AG04449 (cell line): ENCODE data around the gene IGSF9.
A peak's percentile ranks its signal among the peaks of the same experiment; 100 is the strongest.

ENCODE experiments used
- CTCF ChIA-PET: fragments of 350-600 bp; formaldehyde crosslinking; extraction: SDS; loops from one replicate; lab custom pipeline; 2021; ENCODE audit warnings: antibody characterized with exemption; lab: Yijun Ruan, JAX
- POLR2A ChIA-PET: fragments of 400-600, 350-600 bp; formaldehyde crosslinking; extraction: SDS; loops from one replicate; lab custom pipeline; 2020; ENCODE audit warnings: antibody characterized with exemption, inconsistent platforms; lab: Yijun Ruan, JAX
- DNase-seq: peaks from one replicate; pipeline ENCODE4 v3.0.0-alpha.2; 2010; ENCODE audit warnings: low read depth, low spot score
- H3K4me3 ChIP-seq: 2 replicates; pipeline ENCODE4 v1.5.1; 2011; ENCODE audit warnings: low read depth, mild to moderate bottlenecking, control low read depth, low read length
- TF ChIP-seq, protein P1 (sequence below): IDR thresholded peaks from one replicate; pipeline ENCODE4 v1.5.1; 2011; ENCODE audit warnings: mild to moderate bottlenecking, moderate library complexity, low read length, control low read depth, inconsistent platforms; ENCODE audit not compliant: insufficient read depth; ENCODE audit errors: missing control alignments

IGSF9 gene

GRCh38 chr1:159891275-159892157 is 53.9 kb downstream of the IGSF9 start:
- no peak overlapping the region for H3K4me3 ChIP-seq
- TF ChIP-seq, protein P1, sequence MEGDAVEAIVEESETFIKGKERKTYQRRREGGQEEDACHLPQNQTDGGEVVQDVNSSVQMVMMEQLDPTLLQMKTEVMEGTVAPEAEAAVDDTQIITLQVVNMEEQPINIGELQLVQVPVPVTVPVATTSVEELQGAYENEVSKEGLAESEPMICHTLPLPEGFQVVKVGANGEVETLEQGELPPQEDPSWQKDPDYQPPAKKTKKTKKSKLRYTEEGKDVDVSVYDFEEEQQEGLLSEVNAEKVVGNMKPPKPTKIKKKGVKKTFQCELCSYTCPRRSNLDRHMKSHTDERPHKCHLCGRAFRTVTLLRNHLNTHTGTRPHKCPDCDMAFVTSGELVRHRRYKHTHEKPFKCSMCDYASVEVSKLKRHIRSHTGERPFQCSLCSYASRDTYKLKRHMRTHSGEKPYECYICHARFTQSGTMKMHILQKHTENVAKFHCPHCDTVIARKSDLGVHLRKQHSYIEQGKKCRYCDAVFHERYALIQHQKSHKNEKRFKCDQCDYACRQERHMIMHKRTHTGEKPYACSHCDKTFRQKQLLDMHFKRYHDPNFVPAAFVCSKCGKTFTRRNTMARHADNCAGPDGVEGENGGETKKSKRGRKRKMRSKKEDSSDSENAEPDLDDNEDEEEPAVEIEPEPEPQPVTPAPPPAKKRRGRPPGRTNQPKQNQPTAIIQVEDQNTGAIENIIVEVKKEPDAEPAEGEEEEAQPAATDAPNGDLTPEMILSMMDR: peak; percentile 99
- peak; percentile 58 for DNase-seq
- ChIA-PET CTCF (interaction anchor here (0.7 to 15.3 kb wide), 50 partner anchors 9 to 758 kb away, joined by 3 to 1007 read pairs (median 6); partner anchors contain the start of genes CFAP45, DUSP23, FCRL6 and SLAMF8), POLR2A (no interaction called here)

GRCh38 chr1:159890390-159890789 is 55.0 kb downstream of the IGSF9 start:
- POLR2A ChIA-PET: interaction anchor here (0.7 to 2.0 kb wide), 5 partner anchors 33 to 91 kb away, joined by 3 to 8 read pairs (median 6); partner anchors contain the start of gene TAGLN2
- TF ChIP-seq, protein P1: no peak
- CTCF ChIA-PET: interaction anchor here (0.7 to 15.3 kb wide), 38 partner anchors 10 to 757 kb away, joined by 3 to 1007 read pairs (median 9); partner anchors contain the start of genes CFAP45, DUSP23, FCRL6 and SLAMF8
- H3K4me3 ChIP-seq: no peak overlapping the region
- no peak for DNase-seq

DNA sequence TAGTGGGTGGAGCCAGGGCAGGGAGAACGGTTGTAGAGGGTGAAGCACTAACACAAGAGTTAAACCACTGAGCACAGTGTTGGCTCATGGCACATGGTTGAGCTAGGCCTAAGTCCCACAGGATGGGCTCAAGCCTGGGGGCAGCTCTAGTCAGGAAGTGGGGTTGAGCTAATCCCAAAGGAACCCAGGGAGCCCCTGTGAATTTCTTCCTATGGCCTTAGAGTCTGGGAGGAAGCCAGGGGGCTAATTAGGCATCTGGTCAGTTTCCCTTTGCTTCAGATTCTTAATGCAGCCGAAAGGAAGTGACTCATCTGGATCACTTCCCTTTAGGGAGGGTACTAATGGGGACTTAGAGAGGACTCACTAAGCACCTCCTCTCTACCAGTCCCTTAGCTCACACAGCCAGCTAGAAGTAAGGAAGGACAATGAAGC is 55.6 kb downstream of the IGSF9 start:
- no peak overlapping the region for H3K4me3 ChIP-seq
- TF ChIP-seq, protein P1: no peak
- ChIA-PET CTCF (interaction anchor here (0.7 to 15.3 kb wide), 22 partner anchors 9 to 757 kb away, joined by 3 to 1007 read pairs (median 28); partner anchors contain the start of genes DUSP23, FCRL6, SLAMF8 and TAGLN2), POLR2A (interaction anchor here (0.7 to 2.0 kb wide), 7 partner anchors 9 to 89 kb away, joined by 3 to 8 read pairs (median 5); partner anchors contain the start of gene TAGLN2)
- DNase-seq: peak; percentile 80

DNA sequence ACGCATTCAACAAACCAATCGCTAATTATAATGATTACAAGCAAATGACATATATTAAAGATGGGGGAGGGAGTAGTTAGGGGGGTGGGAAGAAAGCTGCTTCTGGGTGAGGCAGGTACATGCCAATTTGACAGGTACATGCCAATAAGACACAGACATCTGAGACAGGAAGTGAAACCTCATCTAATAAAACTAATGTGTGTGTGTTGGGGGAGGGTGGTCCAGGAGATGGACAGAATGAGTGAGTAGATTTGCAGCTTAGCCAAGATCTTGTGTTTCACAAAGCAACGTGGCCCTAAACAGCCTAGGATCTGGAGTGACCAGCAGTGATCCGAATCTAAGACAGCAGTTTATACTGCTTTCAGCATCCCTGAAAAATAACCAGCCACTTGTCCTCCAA is 56.2 kb downstream of the IGSF9 start:
- TF ChIP-seq, protein P1: no peak
- ChIA-PET CTCF (interaction anchor here (0.6 to 15.3 kb wide), 16 partner anchors 9 to 756 kb away, joined by 3 to 1007 read pairs (median 52); partner anchors contain the start of genes DUSP23, FCRL6 and SLAMF8), POLR2A (interaction anchor here (0.7 to 2.0 kb wide), 7 partner anchors 8 to 88 kb away, joined by 3 to 8 read pairs (median 5); partner anchors contain the start of gene TAGLN2)
- no peak for DNase-seq
- no peak overlapping the region for H3K4me3 ChIP-seq

DNA sequence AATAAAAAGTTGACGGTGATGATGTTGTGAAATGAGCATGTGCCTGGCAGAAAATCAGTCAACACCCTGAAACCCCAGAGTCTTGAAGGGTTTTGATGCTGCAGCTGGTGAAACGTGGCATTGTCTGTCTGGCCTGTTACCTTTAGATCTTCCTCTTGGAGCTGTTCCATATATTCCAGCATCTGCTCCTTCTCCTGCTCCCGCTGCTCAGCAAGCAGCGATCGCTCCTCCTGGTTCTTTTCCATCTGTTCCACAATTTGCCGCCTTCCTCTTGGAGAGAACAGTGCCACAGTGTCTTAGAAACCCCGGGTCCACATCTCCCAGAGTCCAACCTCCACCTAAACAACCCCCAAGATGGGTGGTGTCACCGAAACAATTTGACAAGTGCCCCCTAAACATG is 61.1 kb downstream of the IGSF9 start:
- ChIA-PET CTCF (interaction anchor here (1.5 to 15.3 kb wide), 3 partner anchors 59 to 123 kb away, joined by 6 to 1007 read pairs (median 207); partner anchors contain the start of genes FCRL6 and SLAMF8), POLR2A (no interaction called here)
- TF ChIP-seq, protein P1: no peak
- no peak overlapping the region for H3K4me3 ChIP-seq
- no peak for DNase-seq

GRCh38 chr1:159883134-159883533 is 62.3 kb downstream of the IGSF9 start:
- DNase-seq: no peak
- TF ChIP-seq, protein P1: no peak
- ChIA-PET CTCF (interaction anchor here (3.4 to 5.7 kb wide), 3 partner anchors 7 to 85 kb away, joined by 10 to 89 read pairs (median 58); no protein-coding TSS in a partner anchor), POLR2A (no interaction called here)
- no peak overlapping the region for H3K4me3 ChIP-seq
